GM18508 (cell line): ENCODE results near the gene MAP3K2.

Experiments used
- ATAC-seq: cut with Tn5 transposase; IDR thresholded peaks from one replicate; pipeline ENCODE4 v1.9.1; 2021; ENCODE audit warnings: moderate number of reproducible peaks; ENCODE audit not compliant: insufficient read depth, unreplicated experiment

Gene MAP3K2

GRCh38 chr2:127386764-127387654, 766 bp downstream of the MAP3K2 start:
- peak; percentile 21 for ATAC-seq

DNA sequence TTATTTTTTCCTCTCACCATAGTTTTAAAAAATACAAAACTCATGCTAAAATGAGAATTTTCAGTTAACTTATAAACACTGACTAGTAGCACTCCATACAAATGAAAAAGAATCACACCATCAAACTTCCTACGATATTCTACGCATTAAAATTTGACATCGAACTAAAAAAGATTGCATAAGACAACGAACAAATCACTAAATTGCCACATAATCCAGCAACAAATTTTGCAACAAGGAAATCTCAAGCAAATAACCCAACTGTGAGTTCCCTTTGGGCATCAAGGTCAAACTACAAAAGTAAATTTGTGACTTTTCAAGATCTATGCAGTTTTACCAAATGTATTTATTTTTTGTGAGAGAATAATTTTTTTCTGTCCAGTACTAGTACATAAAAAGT, 1.5 kb downstream of the MAP3K2 start:
- no peak for ATAC-seq

DNA sequence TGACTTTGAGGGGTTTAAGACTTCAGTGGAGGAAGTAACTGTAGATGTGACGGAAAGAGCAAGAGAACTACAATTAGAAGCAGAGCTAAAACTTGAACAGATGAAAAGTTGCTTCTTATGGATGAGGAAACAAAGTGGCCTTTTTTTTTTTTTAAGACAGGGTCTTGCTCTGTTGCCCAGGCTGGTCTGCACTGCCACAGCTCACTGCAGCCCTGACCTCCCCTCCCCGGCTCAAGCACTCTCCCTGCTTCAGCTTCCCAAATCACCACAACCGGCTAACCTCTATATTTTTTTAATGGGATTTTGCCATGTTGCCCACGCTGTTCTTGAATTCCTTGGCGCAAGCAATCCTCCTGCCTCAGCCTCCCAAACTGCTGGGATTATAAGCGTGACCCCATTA, 3.2 kb downstream of the MAP3K2 start:
- no peak for ATAC-seq

DNA sequence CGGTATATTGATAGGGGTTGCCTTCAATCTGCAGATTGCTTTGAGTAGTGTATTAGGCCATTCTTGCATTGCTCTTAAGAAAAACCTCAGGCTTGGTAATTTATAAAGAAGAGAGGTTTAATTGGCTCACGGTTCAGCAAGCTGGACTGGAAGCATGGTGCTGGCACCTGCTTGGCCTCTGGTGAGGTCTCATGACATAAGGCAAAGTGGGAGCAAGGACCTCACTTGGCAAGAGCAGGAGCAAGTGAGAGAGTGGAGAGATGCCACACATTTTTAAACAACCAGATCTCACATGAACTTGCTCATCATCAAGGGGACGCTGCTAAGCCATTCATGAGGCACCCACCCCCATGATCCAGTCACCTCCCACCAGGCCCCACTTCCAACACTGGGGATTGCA, 4.9 kb downstream of the MAP3K2 start:
- no peak for ATAC-seq

DNA sequence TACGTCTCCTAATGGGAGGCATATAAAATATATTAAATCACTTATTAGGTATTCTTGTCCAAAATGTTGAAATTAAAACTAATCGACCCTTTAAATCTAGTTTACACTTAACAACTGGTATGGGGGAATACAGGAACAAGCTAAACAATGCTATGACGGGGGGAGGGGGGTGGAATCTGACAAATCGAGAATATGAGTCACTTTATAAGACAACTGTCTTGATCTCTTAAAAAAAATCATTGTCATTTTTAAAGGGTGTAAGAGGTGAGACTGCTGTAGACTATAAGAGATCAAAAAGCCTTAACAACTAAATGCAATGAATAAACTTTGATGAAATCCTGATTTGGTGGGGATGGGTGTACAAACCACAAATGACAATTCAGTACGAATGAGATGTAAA, 6.0 kb downstream of the MAP3K2 start:
- ATAC-seq: no peak

DNA sequence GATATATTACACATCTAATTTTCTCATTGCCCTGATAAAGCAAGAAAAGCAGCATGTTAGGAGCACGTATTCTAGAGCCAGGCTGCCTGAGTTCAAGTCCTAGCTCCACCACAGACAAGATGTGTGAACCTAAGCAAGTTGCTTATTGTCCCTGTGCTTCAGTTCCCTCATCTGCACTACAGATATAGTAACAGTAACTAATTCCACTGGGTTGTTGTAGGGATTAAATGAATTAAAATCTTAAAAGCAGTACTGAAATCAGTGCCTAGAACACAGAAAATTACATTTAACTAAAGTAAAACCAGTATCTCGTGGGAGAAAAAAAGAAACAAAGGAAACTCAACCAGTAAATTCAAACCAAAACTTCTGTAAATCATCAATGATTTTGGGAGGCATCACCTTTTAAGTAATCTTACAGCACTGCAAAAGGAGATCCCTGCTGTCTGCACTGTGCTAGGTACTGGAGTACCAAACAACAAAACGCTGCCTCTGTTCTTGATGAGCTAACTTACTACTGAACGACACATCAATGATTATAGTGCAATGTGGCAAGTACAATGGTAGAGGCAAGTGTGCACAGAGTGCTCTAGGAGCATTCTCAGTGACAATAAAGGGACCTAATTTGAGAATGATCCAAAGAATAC, 7.9 kb downstream of the MAP3K2 start:
- ATAC-seq: no peak

GRCh38 chr2:127378720-127379119, 9.1 kb downstream of the MAP3K2 start:
- ATAC-seq: no peak

GRCh38 chr2:127377262-127377661, 10.5 kb downstream of the MAP3K2 start:
- no peak for ATAC-seq

DNA sequence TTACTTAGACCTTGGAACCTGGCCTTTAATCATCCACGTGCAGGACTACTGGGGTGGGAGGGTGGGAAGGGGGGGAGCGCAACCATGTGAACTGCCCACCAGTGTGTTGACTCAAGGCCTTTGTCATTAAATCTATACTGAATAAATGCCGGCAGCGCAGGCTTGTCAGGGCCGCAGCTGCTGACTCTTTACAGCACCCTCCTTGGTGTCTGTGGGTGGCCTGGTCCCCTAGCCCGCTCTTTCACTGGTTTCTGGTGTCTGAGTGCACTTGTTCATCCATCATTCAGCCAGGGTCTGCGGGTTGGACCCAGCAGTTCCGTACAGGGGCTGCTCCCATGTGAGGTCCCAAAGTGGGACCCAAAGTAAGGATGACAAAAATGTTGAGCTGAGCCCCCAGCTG, 11.5 kb downstream of the MAP3K2 start:
- no peak for ATAC-seq

- no peak for ATAC-seq
Measured at GRCh38 chr2:127373362-127374083, 14.3 kb downstream of the MAP3K2 start.

- no peak for ATAC-seq
Measured at GRCh38 chr2:127371037-127371436, 16.7 kb downstream of the MAP3K2 start.

GRCh38 chr2:127370010-127370409, 17.8 kb downstream of the MAP3K2 start:
- ATAC-seq: no peak

DNA sequence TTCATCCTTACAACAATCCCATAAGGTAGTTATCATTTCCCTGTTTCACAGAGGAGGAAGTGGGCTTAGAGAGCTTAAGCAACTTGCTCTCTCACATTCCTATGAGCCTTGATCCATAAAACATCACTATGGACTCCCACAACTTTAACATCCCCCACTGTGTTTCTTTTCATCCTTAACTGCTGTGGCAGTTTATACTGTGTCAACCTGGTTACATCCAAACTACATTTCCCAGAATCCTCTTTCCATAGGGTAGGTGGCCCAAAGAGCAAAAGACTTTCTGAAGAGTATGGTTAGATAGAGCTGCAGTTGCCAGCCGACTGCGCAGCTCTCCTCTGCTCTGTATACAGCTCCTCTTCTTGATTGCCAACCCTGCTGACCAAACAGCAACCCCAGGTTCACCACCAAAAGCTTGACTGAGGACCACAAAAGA, 22.5 kb downstream of the MAP3K2 start:
- no peak for ATAC-seq

DNA sequence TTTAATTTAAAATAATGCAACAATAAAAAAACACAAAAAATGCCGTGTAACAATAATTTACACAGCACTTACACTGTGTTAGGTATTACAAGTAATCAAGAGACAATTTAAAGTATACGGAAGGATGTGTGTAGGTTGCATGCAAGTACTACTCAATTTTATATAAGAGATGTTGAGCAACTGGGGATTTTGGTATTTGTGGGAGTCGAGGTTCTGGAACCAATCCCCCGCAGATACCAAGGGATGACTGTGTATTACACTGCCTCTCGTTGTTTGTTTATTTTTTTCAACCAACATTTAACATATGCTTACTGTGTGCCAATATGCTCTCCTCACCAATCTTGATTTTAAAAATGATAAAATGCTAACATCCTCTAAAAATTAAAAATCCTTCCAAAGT, 24.8 kb downstream of the MAP3K2 start:
- no peak for ATAC-seq

GRCh38 chr2:127361929-127362885, 25.6 kb downstream of the MAP3K2 start:
- no peak for ATAC-seq

GRCh38 chr2:127360242-127360641, 27.5 kb downstream of the MAP3K2 start:
- no peak for ATAC-seq

DNA sequence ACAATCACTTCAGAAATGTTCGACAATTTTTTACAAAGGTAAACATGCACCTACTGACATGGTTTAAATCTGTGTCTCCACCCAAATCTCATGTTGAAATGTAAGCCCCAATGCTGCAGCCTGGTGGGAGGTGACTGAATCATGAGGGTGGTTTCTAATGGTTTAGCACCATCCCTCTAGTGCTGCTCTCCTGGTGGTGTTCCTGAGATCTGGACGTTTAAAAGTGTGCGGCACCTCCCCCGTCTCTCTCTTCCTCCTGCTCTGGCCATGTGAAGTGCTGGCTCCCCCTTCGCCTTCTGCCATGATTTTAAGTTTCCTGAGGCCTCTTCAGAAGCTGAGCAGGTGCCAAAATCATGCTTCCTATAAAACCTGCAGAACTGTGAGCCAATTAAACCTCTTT, 28.3 kb downstream of the MAP3K2 start:
- no peak for ATAC-seq

- no peak for ATAC-seq
Measured at GRCh38 chr2:127358971-127359370, 28.8 kb downstream of the MAP3K2 start.

- no peak for ATAC-seq
Measured at GRCh38 chr2:127358044-127358443, 29.7 kb downstream of the MAP3K2 start.

DNA sequence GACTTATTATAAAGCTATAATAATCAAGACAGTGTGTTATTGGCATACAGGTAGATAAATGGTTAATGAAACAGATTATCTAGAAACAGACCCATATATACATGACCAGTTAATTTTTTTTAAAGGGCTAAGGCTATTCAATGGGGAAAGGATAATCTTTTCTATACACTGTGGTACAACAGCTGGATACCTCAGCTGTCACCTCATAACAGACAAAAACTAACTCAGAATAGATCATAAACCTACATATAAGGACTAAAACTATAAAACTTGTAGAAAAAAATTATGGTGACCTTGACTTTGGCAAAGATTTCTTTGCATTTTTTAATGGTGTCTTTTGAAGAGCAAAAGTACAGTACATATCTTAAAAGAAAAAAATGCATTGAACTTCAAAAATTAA, 30.2 kb downstream of the MAP3K2 start:
- no peak for ATAC-seq
